ENCODE data around the gene C12orf76. TPM values are rescaled to one million over a fixed set of nuclear protein-coding genes. Genes with fewer than 3 reads are reported as not detected.
A peak's percentile ranks its signal among the peaks of the same experiment; 100 is the strongest.
"Not testable (repeated sequence)": the region's sequence is repeated elsewhere in the genome, so short reads cannot be mapped to it uniquely, and the experiment has no call there.

Gene C12orf76
- total and polyA plus RNA-seq, 7 donors, result 3.0 to 20.1 (median 11.3) TPM

GRCh38 chr12:110050927-110051326, 2.6 kb upstream of the C12orf76 start:
- WGBS, 2 donors, result 83 to 88% methylated on average over 6 of the region's 6 CpGs
- Histone ChIP-seq H3K27ac (no peak overlapping the region), H3K27me3 (no peaks in the 10 kb centered on the region), H3K36me3 (no peaks in the 10 kb centered on the region), H3K4me3 (no peak overlapping the region), H3K4me1 (peaks cover 0 to 24% (median 19%) of the 10 kb centered on the region in 4 donors), H3K9me3 (no peaks in the 10 kb centered on the region)
- TF ChIP-seq POLR2A (IDR thresholded peaks at IDR 0.05) (no peak), EP300 (IDR thresholded peaks at IDR 0.05) (no peak), POLR2AphosphoS5 (IDR thresholded peaks at IDR 0.05) (no peak), CTCF (IDR thresholded peaks at IDR 0.05) (no peak)
- intact Hi-C loops (cut with DNase I), result no loop called here
- no peak for DNase-seq

GRCh38 chr12:110049666-110050065, 1.3 kb upstream of the C12orf76 start:
- intact Hi-C loops (cut with DNase I); H3K27ac ChIP-seq; DNase-seq; H3K27me3 ChIP-seq; H3K36me3 ChIP-seq; H3K4me3 ChIP-seq; H3K9me3 ChIP-seq: not testable (repeated sequence)
- peaks cover 0 to 24% (median 19%) of the 10 kb centered on the region in 4 donors for H3K4me1 ChIP-seq
- 92 to 93% methylated on average over 9 of the region's 9 CpGs for WGBS, 2 donors

- H3K9me3 ChIP-seq; intact Hi-C loops (cut with DNase I); H3K36me3 ChIP-seq; H3K27me3 ChIP-seq; DNase-seq: not testable (repeated sequence)
- H3K4me1 ChIP-seq, result peaks cover 0 to 24% (median 19%) of the 10 kb centered on the region in 4 donors
- peak overlapping the region; percentile 75 to 77 (median 75) for H3K27ac ChIP-seq
- WGBS, 2 donors, result 78 to 92% methylated on average over 11 of the region's 11 CpGs
- H3K4me3 ChIP-seq, result peak overlapping the region; percentile 48 to 68 (median 63)
Observed at GRCh38 chr12:110049034-110049433, 712 bp upstream of the C12orf76 start.

GRCh38 chr12:110047297-110047940, 903 bp downstream of the C12orf76 start:
- peaks cover 0 to 32% (median 25%) of the 10 kb centered on the region in 4 donors for H3K4me1 ChIP-seq
- WGBS, 2 donors, result 72 to 76% methylated on average over 14 of the region's 14 CpGs
- H3K27ac ChIP-seq, result peak overlapping the region; percentile 75 to 77 (median 75)
- DNase-seq, result no peak
- no peaks in the 10 kb centered on the region for H3K9me3 ChIP-seq
- H3K36me3 ChIP-seq, result peaks cover 0 to under 1% (median 0%) of the 10 kb centered on the region in 4 donors
- no peak for TF ChIP-seq POLR2AphosphoS5 (IDR thresholded peaks at IDR 0.05)
- TF ChIP-seq EP300 (IDR thresholded peaks at IDR 0.05), result no peak
- no peak for TF ChIP-seq POLR2A (IDR thresholded peaks at IDR 0.05)
- no peak for TF ChIP-seq CTCF (IDR thresholded peaks at IDR 0.05)
- peak overlapping the region; percentile 48 to 68 (median 63) for H3K4me3 ChIP-seq
- intact Hi-C loops (cut with DNase I), result no loop called here
- no peaks in the 10 kb centered on the region for H3K27me3 ChIP-seq

GRCh38 chr12:110046451-110047187, 1.7 kb downstream of the C12orf76 start:
- intact Hi-C loops (cut with DNase I), result no loop called here
- Histone ChIP-seq H3K27ac (no peak overlapping the region), H3K9me3 (no peaks in the 10 kb centered on the region), H3K36me3 (peaks cover 0 to 9% (median 2%) of the 10 kb centered on the region in 4 donors), H3K27me3 (no peaks in the 10 kb centered on the region), H3K4me3 (no peak overlapping the region), H3K4me1 (peaks cover 0 to 32% (median 25%) of the 10 kb centered on the region in 4 donors)
- TF ChIP-seq EP300 (IDR thresholded peaks at IDR 0.05), result no peak
- TF ChIP-seq POLR2AphosphoS5 (IDR thresholded peaks at IDR 0.05), result no peak
- TF ChIP-seq POLR2A (IDR thresholded peaks at IDR 0.05), result no peak
- no peak for TF ChIP-seq CTCF (IDR thresholded peaks at IDR 0.05)
- DNase-seq, result no peak
- 93 to 95% methylated on average over 8 of the region's 8 CpGs for WGBS, 2 donors

All from sigmoid colon (tissue), 7 donors.